HG03196 (cell line): Measurements from ENCODE around the gene CHMP6.

ENCODE experiments used
- ATAC-seq: cut with Tn5 transposase; IDR thresholded peaks from one replicate; pipeline ENCODE4 v1.9.1; 2021; ENCODE audit not compliant: unreplicated experiment

The CHMP6 gene

DNA sequence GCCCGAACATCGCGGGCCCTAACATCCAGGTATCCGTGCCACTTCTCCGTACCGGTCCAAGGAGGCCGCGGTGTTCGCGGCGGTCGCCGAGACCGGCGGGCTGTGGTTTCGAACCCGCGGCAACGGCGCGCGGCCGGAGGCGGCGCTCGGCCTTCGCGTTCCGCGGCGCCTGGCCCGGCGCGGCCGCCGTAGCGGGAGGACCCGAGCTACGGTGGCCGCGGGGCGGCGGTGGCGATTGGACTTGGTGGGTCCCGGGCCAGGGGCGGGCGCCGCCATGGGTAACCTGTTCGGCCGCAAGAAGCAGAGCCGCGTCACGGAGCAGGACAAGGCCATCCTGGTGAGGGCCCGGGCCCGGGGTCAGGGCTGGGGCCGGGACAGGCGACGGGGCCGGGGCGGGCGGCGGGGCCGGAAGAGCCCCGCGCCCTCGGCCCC is at the start of gene CHMP6:
Gene CHMP6, plus strand, starts transcription at position 197 of the 432 bp plus-strand sequence. Its CDS starts 78 bp downstream, at position 275.
- ATAC-seq = peak; percentile 56

GRCh38 chr17:80942423-80943345 is 49.0 kb upstream of the CHMP6 start:
- no peak for ATAC-seq

DNA sequence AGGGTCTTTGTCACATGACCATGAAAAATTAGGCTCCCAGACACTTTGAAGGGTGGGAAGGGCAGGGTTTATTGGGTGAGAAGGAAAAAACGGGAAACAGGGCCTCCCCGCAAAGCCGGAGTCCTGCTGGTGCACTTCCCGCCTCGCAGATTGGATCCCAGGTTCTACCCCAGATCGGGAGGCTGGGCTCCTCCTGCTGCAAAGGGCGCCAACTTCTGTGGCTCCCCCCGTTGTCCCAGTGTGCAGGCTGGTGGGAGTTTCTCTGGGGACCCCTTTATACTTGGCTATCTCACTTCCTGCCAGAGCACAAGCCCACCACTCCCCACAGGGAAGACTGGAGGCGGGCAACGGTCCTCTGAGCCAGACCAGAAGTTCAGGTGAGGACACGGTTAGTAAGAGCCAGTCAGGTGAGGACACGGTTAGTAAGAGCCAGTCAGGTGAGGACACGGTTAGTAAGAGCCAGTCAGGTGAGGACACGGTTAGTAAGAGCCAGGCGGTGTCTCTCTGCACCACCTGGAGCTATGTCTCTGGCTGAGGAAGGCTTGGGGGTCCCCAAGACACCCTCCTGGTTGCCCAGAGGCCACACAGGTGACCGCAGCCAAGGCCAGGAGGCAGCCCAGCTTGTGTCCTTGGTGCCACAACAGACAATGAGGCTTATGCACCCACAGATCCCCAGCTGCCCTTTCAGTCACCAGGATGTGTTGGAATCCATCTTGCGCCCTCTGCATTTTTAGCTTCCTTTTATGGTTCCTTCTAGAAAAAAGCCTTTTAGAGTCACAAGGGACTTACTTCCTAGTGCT is 48.1 kb upstream of the CHMP6 start:
- no peak for ATAC-seq

GRCh38 chr17:80944326-80944725 is 47.3 kb upstream of the CHMP6 start:
- ATAC-seq = no peak

DNA sequence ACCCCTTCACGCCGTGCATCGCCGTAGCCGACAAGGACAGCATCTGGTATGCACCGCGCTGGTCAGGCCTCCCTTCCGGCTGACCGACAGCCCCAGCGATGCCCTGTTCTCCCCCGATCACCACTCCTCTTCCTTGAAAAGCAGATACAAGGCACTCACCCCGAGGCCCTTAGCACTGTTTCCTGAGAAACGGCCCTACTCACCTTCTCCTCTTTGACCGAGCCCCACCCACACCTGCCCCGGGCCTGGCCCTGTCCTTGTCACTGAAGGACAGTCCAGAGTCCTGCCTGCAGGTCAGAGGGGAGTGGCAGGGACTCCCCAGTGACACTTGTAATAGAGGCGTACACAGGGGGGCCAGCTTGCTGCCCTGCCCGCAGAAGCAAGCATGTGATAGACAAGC is 45.9 kb upstream of the CHMP6 start:
- no peak for ATAC-seq

- ATAC-seq = no peak
These were observed 45.2 kb upstream of the CHMP6 start for GRCh38 chr17:80946449-80946848.

DNA sequence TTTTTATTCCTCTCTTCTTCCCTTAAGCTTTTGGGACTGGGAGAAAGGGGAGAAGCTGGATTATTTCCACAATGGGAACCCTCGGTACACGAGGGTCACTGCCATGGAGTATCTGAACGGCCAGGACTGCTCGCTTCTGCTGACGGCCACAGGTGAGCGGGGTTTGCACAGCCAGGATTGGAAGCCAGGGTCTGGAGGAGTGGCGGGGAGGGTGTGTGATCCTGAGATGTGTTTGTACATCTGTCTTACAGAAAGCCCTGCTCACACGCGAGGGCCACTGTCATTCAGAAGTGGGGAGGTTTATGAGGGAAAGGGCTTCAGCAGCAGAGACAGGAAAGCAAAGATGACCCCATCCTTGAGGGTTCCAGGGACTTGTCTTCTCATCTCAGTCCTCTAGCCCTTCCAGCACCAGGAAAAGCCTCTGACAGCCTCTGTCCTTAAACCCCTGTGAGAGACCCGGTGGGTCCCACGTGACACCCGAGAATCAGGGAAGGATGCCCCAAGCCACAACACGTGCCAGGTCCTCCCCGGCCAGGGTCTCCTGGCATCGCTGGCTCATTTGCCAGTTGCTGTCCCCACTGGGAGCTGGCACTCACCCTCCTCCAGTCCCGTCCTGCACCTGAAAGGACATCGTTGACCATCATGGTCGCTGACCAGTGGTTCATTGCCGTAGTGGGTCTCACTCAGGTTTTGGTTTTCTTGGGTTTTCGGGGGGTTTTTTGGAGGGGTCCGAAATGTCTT is 44.3 kb upstream of the CHMP6 start:
- no peak for ATAC-seq

DNA sequence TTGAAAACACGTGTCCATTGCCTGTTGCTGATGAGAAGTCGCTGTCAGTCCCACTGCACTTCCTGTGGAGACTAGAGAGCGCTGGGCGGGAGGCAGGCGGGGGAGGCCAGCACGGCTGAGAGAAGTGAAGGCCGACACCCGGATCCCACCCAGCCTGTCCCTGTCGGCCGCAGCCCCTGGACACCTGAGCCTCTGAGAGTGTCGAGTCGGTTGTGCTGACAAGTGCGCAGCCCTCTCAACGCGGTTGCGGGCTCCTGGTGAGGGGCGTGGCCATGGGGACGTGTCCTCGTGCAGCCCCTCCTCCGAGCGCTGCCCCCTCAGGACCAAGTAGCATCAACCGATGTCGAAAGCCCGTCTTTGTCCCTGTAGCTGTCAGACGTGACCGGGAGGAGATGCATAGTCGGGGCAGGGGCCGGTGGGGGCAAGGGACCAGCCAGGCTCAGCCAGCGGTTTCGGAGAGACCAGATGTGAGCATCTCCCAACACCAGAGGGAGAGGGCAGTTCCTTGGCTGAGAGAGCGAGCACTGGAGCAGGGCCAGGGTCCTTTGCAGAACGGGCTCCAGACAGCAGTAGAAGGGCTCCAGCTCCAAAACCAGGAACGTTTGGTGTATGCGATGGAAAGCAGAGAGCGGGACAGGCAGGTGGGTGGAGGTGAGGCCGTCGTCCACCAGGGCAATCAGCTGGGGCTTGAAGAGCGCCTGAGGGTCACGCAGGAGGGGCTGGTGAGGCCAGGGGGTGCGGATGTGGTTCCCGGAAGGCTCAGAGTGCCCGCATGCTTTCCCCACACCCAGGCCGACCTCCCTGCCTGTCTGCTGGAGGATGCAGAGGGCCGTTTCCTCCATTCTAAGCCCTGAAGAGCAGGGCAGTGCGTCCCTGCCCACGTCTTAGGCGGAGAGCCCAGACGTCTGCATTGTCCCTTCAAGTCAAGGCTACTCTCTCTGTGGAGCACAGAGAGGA is 43.3 kb upstream of the CHMP6 start:
- ATAC-seq = no peak

- ATAC-seq = no peak
These were observed 42.6 kb upstream of the CHMP6 start for GRCh38 chr17:80948976-80949450.

DNA sequence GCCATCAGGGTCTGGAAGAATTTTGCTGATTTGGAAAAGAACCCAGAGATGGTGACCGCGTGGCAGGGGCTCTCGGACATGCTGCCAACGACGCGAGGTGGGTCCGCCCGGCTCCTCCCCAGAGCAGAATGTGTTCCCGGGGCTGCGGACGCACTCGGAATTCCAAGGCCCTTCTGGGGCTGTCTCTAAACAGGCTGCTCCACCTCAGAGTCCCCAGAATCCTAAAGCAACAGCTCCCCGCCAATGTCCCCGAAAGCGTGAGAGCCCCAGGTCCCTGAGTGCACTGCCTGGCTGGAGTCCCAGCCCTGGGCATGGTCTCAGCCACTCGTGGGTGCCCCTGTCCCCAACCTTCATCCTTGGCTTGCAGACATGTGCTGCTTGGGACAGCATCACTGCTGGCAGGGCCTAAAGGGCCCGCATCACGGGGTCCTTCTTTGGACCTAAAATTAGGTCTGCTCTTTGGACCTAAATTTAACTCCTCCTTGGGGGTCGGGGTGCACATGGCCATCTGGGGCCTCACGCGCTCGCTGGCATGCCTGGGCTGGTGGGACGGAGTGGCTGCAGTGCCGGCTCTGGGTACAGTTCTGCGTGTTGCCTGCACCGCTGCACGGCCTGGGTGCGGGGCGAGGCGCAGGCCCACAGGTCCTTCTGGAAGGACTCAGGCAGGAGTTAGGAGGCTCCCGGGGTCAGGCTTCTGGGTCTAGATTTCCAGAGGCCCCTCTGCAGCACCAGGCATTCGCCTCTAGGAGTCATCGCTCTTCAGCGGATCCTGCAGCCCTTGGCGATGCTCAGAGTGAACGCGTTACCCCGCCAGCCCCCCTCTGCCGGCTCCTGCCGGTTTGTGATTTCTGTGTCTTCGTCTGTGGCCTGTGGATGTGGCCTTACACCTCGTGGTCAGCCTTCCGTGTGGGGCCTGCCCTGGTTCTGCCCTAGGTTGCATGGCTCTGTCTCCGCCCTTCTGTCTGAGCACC is 41.9 kb upstream of the CHMP6 start:
- no peak for ATAC-seq

DNA sequence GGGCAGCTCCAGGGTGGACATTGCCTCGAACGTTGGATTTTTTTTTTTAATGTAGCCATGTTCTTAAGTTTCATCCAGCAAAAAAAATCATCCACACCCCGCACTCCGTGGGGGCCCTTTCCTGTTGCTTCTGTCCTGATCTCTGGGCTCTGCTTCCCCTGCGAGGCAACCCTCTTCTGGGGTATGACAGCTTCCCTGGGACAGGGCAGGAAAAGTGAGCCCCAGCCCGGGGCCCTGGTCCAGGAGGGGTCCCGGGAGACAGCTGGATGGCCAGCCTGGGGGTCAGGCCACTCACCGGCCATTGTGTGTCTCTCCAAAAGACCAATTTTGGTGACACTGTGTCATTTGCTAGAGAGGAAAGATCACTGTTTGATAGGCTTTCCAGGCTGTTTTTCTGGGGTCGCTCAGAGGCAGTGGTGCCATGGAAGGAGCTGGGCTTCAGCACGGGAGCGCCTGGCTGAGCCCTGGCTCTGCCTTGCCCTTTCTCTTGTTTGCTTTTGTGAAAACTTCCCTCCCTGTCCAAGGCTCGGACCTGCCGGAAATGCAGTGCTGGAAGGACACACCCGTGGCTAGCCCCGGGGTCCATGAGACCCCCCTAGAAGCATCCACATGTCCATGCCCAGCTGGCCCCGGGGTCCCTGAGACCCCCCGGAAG is 41.0 kb upstream of the CHMP6 start:
- ATAC-seq = no peak

- ATAC-seq = no peak
These were observed 40.2 kb upstream of the CHMP6 start for GRCh38 chr17:80951121-80952090.

GRCh38 chr17:80952291-80952690 is 39.4 kb upstream of the CHMP6 start:
- no peak for ATAC-seq

- no peak for ATAC-seq
These were observed 37.9 kb upstream of the CHMP6 start for GRCh38 chr17:80953471-80954315.

DNA sequence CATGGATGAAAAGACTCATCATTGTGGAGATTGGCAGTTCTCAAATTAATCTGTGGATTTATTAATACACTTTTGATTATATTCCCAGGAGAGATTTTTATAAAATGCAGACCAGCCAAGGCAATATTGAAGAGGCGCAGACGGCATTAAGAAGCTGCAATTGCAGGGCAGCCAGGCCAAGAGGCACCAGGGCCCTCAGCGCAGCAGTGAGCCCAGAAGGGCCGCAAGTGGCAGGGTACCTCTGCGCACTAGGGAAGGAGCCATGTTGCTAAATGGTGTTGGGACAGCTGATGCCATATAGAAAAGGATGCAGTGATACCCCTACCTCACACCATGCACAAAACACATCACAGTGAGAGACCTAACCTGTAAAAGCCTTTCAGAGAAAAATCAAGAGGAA is 36.6 kb upstream of the CHMP6 start:
- no peak for ATAC-seq

GRCh38 chr17:80955671-80956280 is 35.9 kb upstream of the CHMP6 start:
- ATAC-seq = no peak
